BLaER1 treated with 17β-estradiol and CSF1 and Interleukin-3, amounts not matched to agents 10 nM and 100 nM (cell line): ENCODE data around the gene GTF2F2.
A peak's percentile ranks its signal among the peaks of the same experiment; 100 is the strongest.

Source experiments
- H3K27ac ChIP-seq, 11 experiments: shearing (Covaris generic); formaldehyde crosslinking; 2 replicates each; pipeline ENCODE4 v1.8.1; 2022
- H3K27me3 ChIP-seq, 11 experiments: shearing (Covaris generic); formaldehyde crosslinking; 2 replicates each; pipeline ENCODE4 v1.8.1; 2022
- H3K36me3 ChIP-seq, 11 experiments: shearing (Covaris generic); formaldehyde crosslinking; 2 replicates each; pipeline ENCODE4 v1.8.1; 2022
- H3K4me1 ChIP-seq, 10 experiments: shearing (Covaris generic); formaldehyde crosslinking; 2 replicates each; pipeline ENCODE4 v1.8.1; 2022
- H3K4me2 ChIP-seq, 11 experiments: shearing (Covaris generic); formaldehyde crosslinking; 2 replicates each; pipeline ENCODE4 v1.8.1; 2022
- H3K4me3 ChIP-seq, 10 experiments: shearing (Covaris generic); formaldehyde crosslinking; 2 replicates each; pipeline ENCODE4 v1.8.1; 2022
- H3K9ac ChIP-seq, 11 experiments: shearing (Covaris generic); formaldehyde crosslinking; 2 replicates each; pipeline ENCODE4 v1.8.1; 2022
- H3K9me3 ChIP-seq, 11 experiments: shearing (Covaris generic); formaldehyde crosslinking; replicated peaks in 1 of 11; 2 replicates each; pipeline ENCODE4 v1.8.1; 2022
- H4K20me1 ChIP-seq, 11 experiments: shearing (Covaris generic); formaldehyde crosslinking; 2 replicates each; pipeline ENCODE4 v1.8.1; 2022
- Cebpa-rat ChIP-seq, 11 experiments: shearing (Covaris generic); IDR thresholded peaks; 2 replicates each; pipeline ENCODE4 v1.8.1; 2022

Gene GTF2F2

GRCh38 chr13:45196096-45196495 lies 75.8 kb downstream of the GTF2F2 start:
- H3K4me3 ChIP-seq: no peak overlapping the region
- H3K4me2 ChIP-seq: peak overlapping the region in 6 of 11 experiments; percentile 48 to 90 (median 64); a peak in 9 of 22 replicates
- H3K4me1 ChIP-seq: peaks cover 20 to 52% (median 40%) of the 10 kb centered on the region in 10 experiments
- H3K9me3 ChIP-seq: no peaks in the 10 kb centered on the region
- H3K36me3 ChIP-seq: peaks cover 5 to 42% (median 15%) of the 10 kb centered on the region in 11 experiments; a peak in 13 of 22 replicates
- peaks cover 5 to 57% (median 24%) of the 10 kb centered on the region in 11 experiments; a peak in 19 of 22 replicates for H4K20me1 ChIP-seq
- H3K27me3 ChIP-seq: no peaks in the 10 kb centered on the region
- H3K27ac ChIP-seq: no peak overlapping the region
- no peak overlapping the region for H3K9ac ChIP-seq
- no peak for TF ChIP-seq Cebpa-rat (IDR thresholded peaks at IDR 0.05)

- Histone ChIP-seq H3K4me3 (no peak overlapping the region), H3K9ac (no peak overlapping the region), H3K4me1 (peaks cover 20 to 52% (median 40%) of the 10 kb centered on the region in 10 experiments)
These were observed 76.3 kb downstream of the GTF2F2 start for GRCh38 chr13:45196622-45197021.

GRCh38 chr13:45198041-45198440 lies 77.7 kb downstream of the GTF2F2 start:
- Histone ChIP-seq H3K4me1 (peaks cover 20 to 52% (median 40%) of the 10 kb centered on the region in 10 experiments), H3K4me2 (no peak overlapping the region), H3K27me3 (no peaks in the 10 kb centered on the region), H4K20me1 (peaks cover 10 to 67% (median 26%) of the 10 kb centered on the region in 11 experiments; a peak in 19 of 22 replicates), H3K27ac (no peak overlapping the region), H3K36me3 (peaks cover 5 to 48% (median 26%) of the 10 kb centered on the region in 11 experiments; a peak in 17 of 22 replicates), H3K4me3 (no peak overlapping the region), H3K9me3 (no peaks in the 10 kb centered on the region), H3K9ac (no peak overlapping the region)
- no peak for TF ChIP-seq Cebpa-rat (IDR thresholded peaks at IDR 0.05)

More at GRCh38 chr13:45196622-45197021, 76.3 kb downstream of the GTF2F2 start:
- Histone ChIP-seq H3K9me3 (no peaks in the 10 kb centered on the region), H3K27ac (no peak overlapping the region), H3K36me3 (peaks cover 5 to 47% (median 20%) of the 10 kb centered on the region in 11 experiments; a peak in 17 of 22 replicates), H3K27me3 (no peaks in the 10 kb centered on the region), H3K4me2 (peak overlapping the region in 2 of 11 experiments; percentile 82 to 90; a peak in 1 of 22 replicates), H4K20me1 (peaks cover 5 to 57% (median 24%) of the 10 kb centered on the region in 11 experiments; a peak in 19 of 22 replicates)
- no peak for TF ChIP-seq Cebpa-rat (IDR thresholded peaks at IDR 0.05)

- H3K4me2 ChIP-seq: peak overlapping the region in 6 of 11 experiments; percentile 11 to 50 (median 38); a peak in 7 of 22 replicates
- no peak overlapping the region for H3K9ac ChIP-seq
- H3K9me3 ChIP-seq: no peaks in the 10 kb centered on the region
- peaks cover 5 to 41% (median 27%) of the 10 kb centered on the region in 11 experiments; a peak in 16 of 22 replicates for H3K36me3 ChIP-seq
- H3K27me3 ChIP-seq: no peaks in the 10 kb centered on the region
- H4K20me1 ChIP-seq: peaks cover 5 to 73% (median 22%) of the 10 kb centered on the region in 11 experiments; a peak in 19 of 22 replicates
- peaks cover 20 to 48% (median 38%) of the 10 kb centered on the region in 10 experiments for H3K4me1 ChIP-seq
- H3K4me3 ChIP-seq: no peak overlapping the region
- no peak overlapping the region for H3K27ac ChIP-seq
- TF ChIP-seq Cebpa-rat (IDR thresholded peaks at IDR 0.05): no peak
These were observed 78.6 kb downstream of the GTF2F2 start for GRCh38 chr13:45198924-45199323.

- no peak overlapping the region for H3K4me3 ChIP-seq
- H3K27ac ChIP-seq: no peak overlapping the region
These were observed 79.4 kb downstream of the GTF2F2 start for GRCh38 chr13:45199711-45200110.

GRCh38 chr13:45200701-45201232 lies 80.5 kb downstream of the GTF2F2 start, which contains the start of gene KCTD4:
Gene KCTD4, minus strand, starts transcription at chr13:45201045. Its CDS starts 6,478 bp downstream, at chr13:45194567.
- Histone ChIP-seq H3K4me3 (no peak within 1 kb of the TSS), H3K4me1 (peaks cover 13 to 36% (median 26%) of the 10 kb centered on the region in 10 experiments), H3K9me3 (no peaks in the 10 kb centered on the region), H3K27ac (no peak within 1 kb of the TSS), H3K27me3 (no peaks in the 10 kb centered on the region), H4K20me1 (peaks cover 5 to 76% (median 11%) of the 10 kb centered on the region in 11 experiments; a peak in 19 of 22 replicates), H3K9ac (no peak within 1 kb of the TSS), H3K4me2 (peak within 1 kb of the TSS in 8 of 11 experiments; percentile 21 to 50 (median 42); a peak in 7 of 22 replicates), H3K36me3 (peaks cover 0 to 34% (median 24%) of the 10 kb centered on the region in 11 experiments; a peak in 15 of 22 replicates)
- no peak for TF ChIP-seq Cebpa-rat (IDR thresholded peaks at IDR 0.05)

More at GRCh38 chr13:45199711-45200110, 79.4 kb downstream of the GTF2F2 start:
- Histone ChIP-seq H3K4me1 (peaks cover 20 to 46% (median 31%) of the 10 kb centered on the region in 10 experiments), H3K36me3 (peaks cover 0 to 34% (median 24%) of the 10 kb centered on the region in 11 experiments; a peak in 15 of 22 replicates), H3K27me3 (no peaks in the 10 kb centered on the region), H3K9me3 (no peaks in the 10 kb centered on the region), H4K20me1 (peaks cover 5 to 72% (median 17%) of the 10 kb centered on the region in 11 experiments; a peak in 19 of 22 replicates), H3K4me2 (peak overlapping the region in 10 of 11 experiments; percentile 11 to 50 (median 36); a peak in 13 of 22 replicates), H3K9ac (no peak overlapping the region)
- no peak for TF ChIP-seq Cebpa-rat (IDR thresholded peaks at IDR 0.05)

- H3K4me1 ChIP-seq: peaks cover 0 to 14% (median 3%) of the 10 kb centered on the region in 10 experiments; a peak in 10 of 20 replicates
- H3K36me3 ChIP-seq: peaks cover 24 to 61% (median 47%) of the 10 kb centered on the region in 11 experiments
- peaks cover 0 to 52% (median 11%) of the 10 kb centered on the region in 11 experiments; a peak in 11 of 22 replicates for H4K20me1 ChIP-seq
- no peak overlapping the region for H3K4me3 ChIP-seq
- TF ChIP-seq Cebpa-rat (IDR thresholded peaks at IDR 0.05): no peak
- no peaks in the 10 kb centered on the region for H3K9me3 ChIP-seq
- no peak overlapping the region for H3K9ac ChIP-seq
- H3K27ac ChIP-seq: no peak overlapping the region
- H3K4me2 ChIP-seq: no peak overlapping the region
- no peaks in the 10 kb centered on the region for H3K27me3 ChIP-seq
These were observed 84.8 kb downstream of the GTF2F2 start for GRCh38 chr13:45205124-45205523.

GRCh38 chr13:45206340-45206739 lies 86.0 kb downstream of the GTF2F2 start:
- Histone ChIP-seq H3K9me3 (no peaks in the 10 kb centered on the region), H4K20me1 (peaks cover 0 to 44% (median 6%) of the 10 kb centered on the region in 11 experiments; a peak in 5 of 22 replicates), H3K4me1 (peaks cover 0 to 14% (median 0%) of the 10 kb centered on the region in 10 experiments; a peak in 2 of 20 replicates), H3K4me2 (no peak overlapping the region), H3K9ac (no peak overlapping the region), H3K36me3 (peaks cover 28 to 61% (median 49%) of the 10 kb centered on the region in 11 experiments), H3K27me3 (no peaks in the 10 kb centered on the region), H3K27ac (no peak overlapping the region), H3K4me3 (no peak overlapping the region)
- TF ChIP-seq Cebpa-rat (IDR thresholded peaks at IDR 0.05): no peak

- H3K4me3 ChIP-seq: no peak overlapping the region
- no peak overlapping the region for H3K4me2 ChIP-seq
- peaks cover 28 to 61% (median 48%) of the 10 kb centered on the region in 11 experiments for H3K36me3 ChIP-seq
- peaks cover 0 to 14% (median 0%) of the 10 kb centered on the region in 10 experiments; a peak in 2 of 20 replicates for H3K4me1 ChIP-seq
- no peak overlapping the region for H3K9ac ChIP-seq
- TF ChIP-seq Cebpa-rat (IDR thresholded peaks at IDR 0.05): no peak
- peaks cover 0 to 41% (median 6%) of the 10 kb centered on the region in 11 experiments; a peak in 5 of 22 replicates for H4K20me1 ChIP-seq
- no peaks in the 10 kb centered on the region for H3K27me3 ChIP-seq
- no peak overlapping the region for H3K27ac ChIP-seq
- no peaks in the 10 kb centered on the region for H3K9me3 ChIP-seq
These were observed 87.0 kb downstream of the GTF2F2 start for GRCh38 chr13:45207319-45207718.
